Mucosa of rectum (tissue), 2 donors: ENCODE data around the gene MEPE.

ENCODE experiments used
- H3K27ac ChIP-seq, 2 donors: one replicate each; pipeline ENCODE4 v1.7.0; 2013; ENCODE audit warnings: inconsistent platforms in 2 of 2, low read depth in 2 of 2, low read length in 2 of 2
- H3K27me3 ChIP-seq, 2 donors: one replicate each; pipeline ENCODE4 v1.7.0; 2013; ENCODE audit warnings: low read length in 2 of 2; ENCODE audit not compliant: control insufficient read depth in 2 of 2, insufficient read depth in 2 of 2
- H3K36me3 ChIP-seq, 2 donors: one replicate each; pipeline ENCODE4 v1.7.0; 2013; ENCODE audit warnings: low read length in 2 of 2; ENCODE audit not compliant: control insufficient read depth in 2 of 2, insufficient read depth in 2 of 2
- H3K4me1 ChIP-seq, 2 donors: one replicate each; pipeline ENCODE4 v1.7.0; 2013; ENCODE audit warnings: low read length in 2 of 2, mild to moderate bottlenecking in 1 of 2; ENCODE audit not compliant: control insufficient read depth in 2 of 2, insufficient read depth in 2 of 2
- H3K4me3 ChIP-seq, 2 donors: one replicate each; pipeline ENCODE4 v1.7.0; 2013; ENCODE audit warnings: low read length in 2 of 2
- H3K9ac ChIP-seq, 2 donors: one replicate each; pipeline ENCODE4 v1.7.0; 2013; ENCODE audit warnings: low read length in 2 of 2, low read depth in 1 of 2, mild to moderate bottlenecking in 1 of 2
- H3K9me3 ChIP-seq, 2 donors: one replicate each; pipeline ENCODE4 v1.7.0; 2013; ENCODE audit warnings: low read length in 2 of 2; ENCODE audit not compliant: control insufficient read depth in 2 of 2
- donor health status: healthy.
- donor health status: Normal muscosa, but diverticular disease.

Gene MEPE

GRCh38 chr4:87807402-87807801, 25.4 kb upstream of the MEPE start:
- Histone ChIP-seq H3K4me1 (no peaks in the 10 kb centered on the region), H3K27me3 (no peaks in the 10 kb centered on the region), H3K36me3 (no peaks in the 10 kb centered on the region), H3K9ac (no peak overlapping the region), H3K4me3 (no peak overlapping the region), H3K9me3 (no peaks in the 10 kb centered on the region), H3K27ac (no peak overlapping the region)

- no peaks in the 10 kb centered on the region for H3K36me3 ChIP-seq
- H3K4me3 ChIP-seq, result no peak overlapping the region
- H3K27ac ChIP-seq, result no peak overlapping the region
- H3K4me1 ChIP-seq, result no peaks in the 10 kb centered on the region
- no peak overlapping the region for H3K9ac ChIP-seq
- no peaks in the 10 kb centered on the region for H3K9me3 ChIP-seq
- no peaks in the 10 kb centered on the region for H3K27me3 ChIP-seq
Observed at GRCh38 chr4:87811977-87812376, 20.8 kb upstream of the MEPE start.

- Histone ChIP-seq H3K36me3 (no peaks in the 10 kb centered on the region), H3K9me3 (no peaks in the 10 kb centered on the region), H3K4me3 (no peak overlapping the region), H3K27me3 (no peaks in the 10 kb centered on the region), H3K9ac (no peak overlapping the region), H3K4me1 (no peaks in the 10 kb centered on the region), H3K27ac (no peak overlapping the region)
Observed at GRCh38 chr4:87819281-87819919, 13.4 kb upstream of the MEPE start.

GRCh38 chr4:87823200-87823599, 9.6 kb upstream of the MEPE start:
- no peaks in the 10 kb centered on the region for H3K4me1 ChIP-seq
- no peaks in the 10 kb centered on the region for H3K27me3 ChIP-seq
- H3K36me3 ChIP-seq, result no peaks in the 10 kb centered on the region
- no peak overlapping the region for H3K9ac ChIP-seq
- H3K27ac ChIP-seq, result no peak overlapping the region
- no peak overlapping the region for H3K4me3 ChIP-seq
- H3K9me3 ChIP-seq, result no peaks in the 10 kb centered on the region

GRCh38 chr4:87823724-87824123, 9.0 kb upstream of the MEPE start:
- Histone ChIP-seq H3K27ac (no peak overlapping the region), H3K4me1 (no peaks in the 10 kb centered on the region), H3K27me3 (no peaks in the 10 kb centered on the region), H3K4me3 (no peak overlapping the region), H3K9ac (no peak overlapping the region), H3K36me3 (no peaks in the 10 kb centered on the region), H3K9me3 (no peaks in the 10 kb centered on the region)

GRCh38 chr4:87824352-87824751, 8.4 kb upstream of the MEPE start:
- no peaks in the 10 kb centered on the region for H3K36me3 ChIP-seq
- H3K9ac ChIP-seq, result no peak overlapping the region
- H3K4me3 ChIP-seq, result no peak overlapping the region
- no peak overlapping the region for H3K27ac ChIP-seq
- no peaks in the 10 kb centered on the region for H3K4me1 ChIP-seq
- H3K27me3 ChIP-seq, result no peaks in the 10 kb centered on the region
- H3K9me3 ChIP-seq, result no peaks in the 10 kb centered on the region

- no peak overlapping the region for H3K27ac ChIP-seq
- no peaks in the 10 kb centered on the region for H3K27me3 ChIP-seq
- H3K36me3 ChIP-seq, result no peaks in the 10 kb centered on the region
- no peak overlapping the region for H3K4me3 ChIP-seq
- H3K4me1 ChIP-seq, result no peaks in the 10 kb centered on the region
- H3K9ac ChIP-seq, result no peak overlapping the region
- no peaks in the 10 kb centered on the region for H3K9me3 ChIP-seq
Observed at GRCh38 chr4:87834401-87834800, 1.6 kb downstream of the MEPE start.

GRCh38 chr4:87835197-87835596, 2.4 kb downstream of the MEPE start:
- Histone ChIP-seq H3K27ac (no peak overlapping the region), H3K4me3 (no peak overlapping the region), H3K4me1 (no peaks in the 10 kb centered on the region), H3K27me3 (no peaks in the 10 kb centered on the region), H3K9me3 (no peaks in the 10 kb centered on the region), H3K9ac (no peak overlapping the region), H3K36me3 (no peaks in the 10 kb centered on the region)

GRCh38 chr4:87835743-87836142, 3.0 kb downstream of the MEPE start:
- H3K36me3 ChIP-seq, result no peaks in the 10 kb centered on the region
- H3K27ac ChIP-seq, result no peak overlapping the region
- H3K4me1 ChIP-seq, result no peaks in the 10 kb centered on the region
- H3K9me3 ChIP-seq, result no peaks in the 10 kb centered on the region
- H3K27me3 ChIP-seq, result no peaks in the 10 kb centered on the region
- H3K9ac ChIP-seq, result no peak overlapping the region
- no peak overlapping the region for H3K4me3 ChIP-seq

GRCh38 chr4:87838205-87838604, 5.4 kb downstream of the MEPE start:
- Histone ChIP-seq H3K4me1 (no peaks in the 10 kb centered on the region), H3K9me3 (no peaks in the 10 kb centered on the region), H3K27me3 (peaks cover 0 to 7% of the 10 kb centered on the region in 2 donors), H3K4me3 (no peak overlapping the region), H3K36me3 (no peaks in the 10 kb centered on the region), H3K27ac (no peak overlapping the region), H3K9ac (no peak overlapping the region)
